Endothelial cell of umbilical vein (primary cell): ENCODE results near the gene ADAM19. TPM values are rescaled to one million over a fixed set of nuclear protein-coding genes. Genes with fewer than 3 reads are reported as not detected.

Source experiments
- BruUV-seq: library from RNA; stranded (reverse); fragments of 400-500 nt; replicated peaks from 2 replicates; lab custom pipeline; 2021; lab: Mats Ljungman, UMichigan
- CTCF ChIA-PET: fragments of 300-600, 350-600 bp; sonication (Branson Sonifier 250); formaldehyde crosslinking; loops from one replicate; lab custom pipeline; 2021; ENCODE audit warnings: antibody characterized with exemption, inconsistent platforms; lab: Charles Lee
- POLR2A ChIA-PET: fragments of 300-600, 350-600 bp; sonication (Branson Sonifier 250); formaldehyde crosslinking; loops from one replicate; lab custom pipeline; 2021; ENCODE audit warnings: antibody characterized with exemption, inconsistent platforms; lab: Charles Lee
- DNase-seq: peaks from one replicate; pipeline ENCODE4 v3.0.0-alpha.2; 2011; ENCODE audit warnings: low read depth, low spot score
- FAIRE-seq: peaks from 2 replicates; lab custom pipeline; 2011; peaks lifted over from hg19 to GRCh38; lab: Jason Lieb, UNC
- H2AFZ ChIP-seq: 2 replicates; pipeline ENCODE4 v1.6.0; 2012; ENCODE audit warnings: low read depth, low read length, control low read depth, inconsistent platforms
- H3K27ac ChIP-seq: 2 replicates; pipeline ENCODE4 v1.5.1; 2011; ENCODE audit warnings: low read depth, mild to moderate bottlenecking, control low read depth, low read length, moderate library complexity; ENCODE audit not compliant: insufficient read depth
- H3K27me3 ChIP-seq, 2 experiments: 2 replicates each; pipeline versions ENCODE4 v1.6.0 to v1.6.1; 2011; ENCODE audit warnings: low read length in 2 of 2, mixed read lengths in 1 of 2; ENCODE audit not compliant: control insufficient read depth in 2 of 2, insufficient read depth in 2 of 2
- H3K36me3 ChIP-seq, 2 experiments: 2 replicates in 1 of 2; 3 replicates in 1 of 2; pipeline ENCODE4 v1.5.1; 2011; ENCODE audit warnings: low read length in 2 of 2, mild to moderate bottlenecking in 1 of 2, moderate library complexity in 1 of 2; ENCODE audit not compliant: control insufficient read depth in 2 of 2, insufficient read depth in 2 of 2; ENCODE audit errors: extremely low read depth in 1 of 2
- H3K4me1 ChIP-seq: 3 replicates; pipeline ENCODE4 v1.5.1; 2011; ENCODE audit warnings: mild to moderate bottlenecking, low read length; ENCODE audit not compliant: control insufficient read depth, insufficient read depth; ENCODE audit errors: extremely low read depth
- H3K4me2 ChIP-seq: 2 replicates; pipeline ENCODE4 v1.6.1; 2011; ENCODE audit warnings: low read length, control low read depth, mixed read lengths; ENCODE audit not compliant: insufficient read depth
- H3K4me3 ChIP-seq, 3 experiments: fragments of 200-600 bp in 1 of 3; sonication (generic), shearing (Covaris generic) in 1 of 3; replicated peaks in 1 of 3; 2 replicates each; pipeline ENCODE4 v1.5.1; 2011 to 2016; ENCODE audit warnings: control low read depth in 3 of 3, low read length in 3 of 3, mild to moderate bottlenecking in 2 of 3, inconsistent platforms in 1 of 3, low read depth in 1 of 3, moderate library complexity in 1 of 3; ENCODE audit not compliant: insufficient read depth in 1 of 3
- H3K79me2 ChIP-seq: 2 replicates; pipeline ENCODE4 v1.6.0; 2012; ENCODE audit warnings: low read length, inconsistent platforms; ENCODE audit not compliant: control insufficient read depth, insufficient read depth
- H3K9ac ChIP-seq: replicated peaks from 2 replicates; pipeline ENCODE3; 2011; ENCODE audit warnings: low read length, control low read depth; ENCODE audit not compliant: insufficient read depth; ENCODE audit errors: extremely low read depth
- H3K9me1 ChIP-seq: replicated peaks from 3 replicates; pipeline ENCODE4 v1.6.0; 2011; ENCODE audit warnings: mild to moderate bottlenecking, low read length; ENCODE audit not compliant: control insufficient read depth, insufficient read depth; ENCODE audit errors: extremely low read depth
- H3K9me3 ChIP-seq: replicated peaks from 2 replicates; pipeline ENCODE4 v1.5.1; 2012; ENCODE audit warnings: low read length, inconsistent platforms; ENCODE audit not compliant: control insufficient read depth, insufficient read depth
- H4K20me1 ChIP-seq: replicated peaks from 2 replicates; pipeline ENCODE3; 2011; ENCODE audit warnings: mild to moderate bottlenecking, low read length; ENCODE audit not compliant: control insufficient read depth, insufficient read depth; ENCODE audit errors: extremely low read depth
- EZH2 ChIP-seq: IDR thresholded peaks from 2 replicates; pipeline ENCODE4 v1.6.1; 2012; ENCODE audit warnings: borderline replicate concordance, low read depth, mild to moderate bottlenecking, moderate library complexity, low read length, inconsistent platforms; ENCODE audit not compliant: severe bottlenecking
- FOS ChIP-seq: IDR thresholded peaks from 2 replicates; pipeline ENCODE4 v1.6.1; 2011; ENCODE audit warnings: mild to moderate bottlenecking, low read length, moderate library complexity, borderline replicate concordance; ENCODE audit not compliant: insufficient read depth
- GATA2 ChIP-seq: IDR thresholded peaks from 2 replicates; pipeline ENCODE4 v1.7.0; 2011; ENCODE audit warnings: low read depth, mild to moderate bottlenecking, moderate library complexity, mixed read lengths, low read length; ENCODE audit not compliant: insufficient read length, insufficient read depth
- JUN ChIP-seq: IDR thresholded peaks from 2 replicates; pipeline ENCODE4 v1.6.1; 2011; ENCODE audit warnings: borderline replicate concordance, low read depth; ENCODE audit not compliant: insufficient read length, insufficient read depth
- MAX ChIP-seq: IDR thresholded peaks from 2 replicates; pipeline ENCODE4 v1.6.1; 2011; ENCODE audit not compliant: insufficient read depth, insufficient read length
- MYC ChIP-seq: IDR thresholded peaks from one replicate; pipeline ENCODE4 v1.6.1; 2011; ENCODE audit warnings: mild to moderate bottlenecking, low read depth, low read length
- POLR2A ChIP-seq: IDR thresholded peaks from 2 replicates; pipeline ENCODE4 v1.6.1; 2012; ENCODE audit warnings: low read depth, mild to moderate bottlenecking, control low read depth, low read length
- POLR2AphosphoS5 ChIP-seq: IDR thresholded peaks from 2 replicates; pipeline ENCODE4 v1.6.1; 2012; ENCODE audit warnings: low read depth, mild to moderate bottlenecking, control low read depth, low read length, moderate library complexity; ENCODE audit not compliant: insufficient read depth
- dilution Hi-C: fragments of 300-500 bp; cut with MboI; formaldehyde crosslinking; loops from one replicate; pipeline ENCODE4 v1.15.0; 2019; ENCODE audit warnings: low sequenced_read_pairs; ENCODE audit not compliant: extremely low pct_ligation_motif_present
- intact Hi-C: fragments of 100-400 bp; cut with micrococcal nuclease; formaldehyde crosslinking; loops from one replicate; pipeline ENCODE4 v1.10.0; 2022
- polyA plus RNA-seq, 4 experiments: library from polyadenylated mRNA; depleted of rRNA in 3 of 4; stranded (reverse) in 3 of 4; unstranded in 1 of 4; fragments of >200 nt; gene quantifications; 2 replicates each; pipeline versions ENCODE4 v1.2.1 to v1.2.3, GENCODE V29; 2011 to 2012; ENCODE audit warnings: missing spikeins in 1 of 4
- total RNA-seq: library from RNA; stranded (reverse); gene quantifications from 2 replicates; pipeline ENCODE4 v1.2.3, GENCODE V29; 2021
- TF ChIP-seq, protein P1 (sequence below), 2 donors: IDR thresholded peaks; 1 replicate in 1 of 2; 2 replicates in 1 of 2; pipeline ENCODE4 v1.5.1; 2011; ENCODE audit warnings: low read length in 2 of 2, mild to moderate bottlenecking in 2 of 2, moderate library complexity in 2 of 2, control low read depth in 1 of 2, inconsistent platforms in 1 of 2, low read depth in 1 of 2; ENCODE audit not compliant: insufficient read depth in 1 of 2; ENCODE audit errors: extremely low read depth in 1 of 2

ADAM19 gene
- total and polyA plus RNA-seq, 2 donors (not counting 3 experiments of a cell fraction or from before 2014, with no cell fraction given), result 10.0 to 22.6 TPM

- Histone ChIP-seq H2AFZ (no peak overlapping the region), H4K20me1 (no peaks in the 10 kb centered on the region), H3K4me1 (peaks cover 7% of the 10 kb centered on the region), H3K9me3 (no peaks in the 10 kb centered on the region), H3K4me2 (no peak overlapping the region), H3K4me3 (no peak overlapping the region), H3K9ac (no peak overlapping the region), H3K27me3 (no peaks in the 10 kb centered on the region), H3K79me2 (no peaks in the 10 kb centered on the region), H3K36me3 (no peaks in the 10 kb centered on the region), H3K27ac (no peak overlapping the region), H3K9me1 (no peaks in the 10 kb centered on the region)
- BruUV-seq, result no TSS peak
- intact Hi-C loops, result loop anchor here (1.0 to 5.0 kb wide), 3 partner anchors 16 to 34 kb away; no protein-coding TSS in a partner anchor
- TF ChIP-seq POLR2A, result no peak
- TF ChIP-seq GATA2, result no peak
- no peak for TF ChIP-seq MAX
- TF ChIP-seq JUN, result no peak
- no peak for TF ChIP-seq FOS
- no peak for TF ChIP-seq EZH2
- TF ChIP-seq, protein P1, sequence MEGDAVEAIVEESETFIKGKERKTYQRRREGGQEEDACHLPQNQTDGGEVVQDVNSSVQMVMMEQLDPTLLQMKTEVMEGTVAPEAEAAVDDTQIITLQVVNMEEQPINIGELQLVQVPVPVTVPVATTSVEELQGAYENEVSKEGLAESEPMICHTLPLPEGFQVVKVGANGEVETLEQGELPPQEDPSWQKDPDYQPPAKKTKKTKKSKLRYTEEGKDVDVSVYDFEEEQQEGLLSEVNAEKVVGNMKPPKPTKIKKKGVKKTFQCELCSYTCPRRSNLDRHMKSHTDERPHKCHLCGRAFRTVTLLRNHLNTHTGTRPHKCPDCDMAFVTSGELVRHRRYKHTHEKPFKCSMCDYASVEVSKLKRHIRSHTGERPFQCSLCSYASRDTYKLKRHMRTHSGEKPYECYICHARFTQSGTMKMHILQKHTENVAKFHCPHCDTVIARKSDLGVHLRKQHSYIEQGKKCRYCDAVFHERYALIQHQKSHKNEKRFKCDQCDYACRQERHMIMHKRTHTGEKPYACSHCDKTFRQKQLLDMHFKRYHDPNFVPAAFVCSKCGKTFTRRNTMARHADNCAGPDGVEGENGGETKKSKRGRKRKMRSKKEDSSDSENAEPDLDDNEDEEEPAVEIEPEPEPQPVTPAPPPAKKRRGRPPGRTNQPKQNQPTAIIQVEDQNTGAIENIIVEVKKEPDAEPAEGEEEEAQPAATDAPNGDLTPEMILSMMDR (IDR thresholded peaks at IDR 0.05; ENCODE audit: extremely low read depth in 1 of 2, insufficient read depth in 1 of 2, low read depth in 1 of 2, low read length in 2 of 2), result no peak
- no peak for TF ChIP-seq POLR2AphosphoS5
- TF ChIP-seq MYC, result no peak
- dilution Hi-C loops, result no loop called here
- DNase-seq (peak; percentile 85), FAIRE-seq (peak; percentile 91)
- ChIA-PET CTCF (interaction anchor here (1.0 to 1.5 kb wide), 2 partner anchors 21 to 191 kb away, joined by 3 read pairs; no protein-coding TSS in a partner anchor), POLR2A (no interaction called here)
These were observed 47.4 kb downstream of the ADAM19 start for GRCh38 chr5:157528036-157528632.
